Measurements from ENCODE around the gene IL18BP.

GRCh38 chr11:71962428-71963038, 36.2 kb upstream of the IL18BP start:
- no peak for TF ChIP-seq POLR2A (IDR thresholded peaks at IDR 0.05; ENCODE audit: low read length)
- no peak for TF ChIP-seq GATA1 (IDR thresholded peaks at IDR 0.05; ENCODE audit: low read depth, low read length)
